ENCODE measurements around the gene PVALEF.

DNA sequence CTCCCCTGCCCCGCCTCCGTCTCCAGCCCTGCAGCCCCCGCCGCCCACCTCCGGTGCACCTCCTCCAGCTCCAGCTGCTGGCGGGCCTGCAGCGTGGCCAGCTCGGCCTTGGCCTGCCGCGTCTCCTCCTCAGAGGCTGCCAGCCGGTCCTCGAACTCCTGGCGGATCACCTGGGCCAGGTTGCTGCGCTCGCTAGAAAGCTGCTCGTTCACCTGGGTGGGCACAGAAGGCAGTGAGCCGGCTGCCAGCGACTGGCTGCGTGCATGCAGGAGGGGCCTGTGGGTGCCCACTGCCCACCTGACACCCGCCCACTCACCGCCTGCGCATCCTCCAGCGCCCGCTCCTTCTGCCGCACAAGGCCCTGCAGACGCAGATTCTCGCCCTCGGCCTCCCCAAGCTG is 25.3 kb downstream of the PVALEF start:
- TF ChIP-seq, protein P1, sequence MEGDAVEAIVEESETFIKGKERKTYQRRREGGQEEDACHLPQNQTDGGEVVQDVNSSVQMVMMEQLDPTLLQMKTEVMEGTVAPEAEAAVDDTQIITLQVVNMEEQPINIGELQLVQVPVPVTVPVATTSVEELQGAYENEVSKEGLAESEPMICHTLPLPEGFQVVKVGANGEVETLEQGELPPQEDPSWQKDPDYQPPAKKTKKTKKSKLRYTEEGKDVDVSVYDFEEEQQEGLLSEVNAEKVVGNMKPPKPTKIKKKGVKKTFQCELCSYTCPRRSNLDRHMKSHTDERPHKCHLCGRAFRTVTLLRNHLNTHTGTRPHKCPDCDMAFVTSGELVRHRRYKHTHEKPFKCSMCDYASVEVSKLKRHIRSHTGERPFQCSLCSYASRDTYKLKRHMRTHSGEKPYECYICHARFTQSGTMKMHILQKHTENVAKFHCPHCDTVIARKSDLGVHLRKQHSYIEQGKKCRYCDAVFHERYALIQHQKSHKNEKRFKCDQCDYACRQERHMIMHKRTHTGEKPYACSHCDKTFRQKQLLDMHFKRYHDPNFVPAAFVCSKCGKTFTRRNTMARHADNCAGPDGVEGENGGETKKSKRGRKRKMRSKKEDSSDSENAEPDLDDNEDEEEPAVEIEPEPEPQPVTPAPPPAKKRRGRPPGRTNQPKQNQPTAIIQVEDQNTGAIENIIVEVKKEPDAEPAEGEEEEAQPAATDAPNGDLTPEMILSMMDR (conservative IDR thresholded peaks at IDR 0.05 in 1 of 2, IDR thresholded peaks at IDR 0.05 in 1 of 2; ENCODE audit: low read depth in 1 of 2, low read length in 2 of 2), result no peak
- no peak for TF ChIP-seq EZH2 (IDR thresholded peaks at IDR 0.05; ENCODE audit: low read length, missing control alignments)
